GDM1 (cell line): Measurements from ENCODE around the gene SLC10A7.

Source experiments
- DNase-seq: peaks from one replicate; lab custom pipeline; 2025; lab: John Stamatoyannopoulos, UW

Gene SLC10A7

DNA sequence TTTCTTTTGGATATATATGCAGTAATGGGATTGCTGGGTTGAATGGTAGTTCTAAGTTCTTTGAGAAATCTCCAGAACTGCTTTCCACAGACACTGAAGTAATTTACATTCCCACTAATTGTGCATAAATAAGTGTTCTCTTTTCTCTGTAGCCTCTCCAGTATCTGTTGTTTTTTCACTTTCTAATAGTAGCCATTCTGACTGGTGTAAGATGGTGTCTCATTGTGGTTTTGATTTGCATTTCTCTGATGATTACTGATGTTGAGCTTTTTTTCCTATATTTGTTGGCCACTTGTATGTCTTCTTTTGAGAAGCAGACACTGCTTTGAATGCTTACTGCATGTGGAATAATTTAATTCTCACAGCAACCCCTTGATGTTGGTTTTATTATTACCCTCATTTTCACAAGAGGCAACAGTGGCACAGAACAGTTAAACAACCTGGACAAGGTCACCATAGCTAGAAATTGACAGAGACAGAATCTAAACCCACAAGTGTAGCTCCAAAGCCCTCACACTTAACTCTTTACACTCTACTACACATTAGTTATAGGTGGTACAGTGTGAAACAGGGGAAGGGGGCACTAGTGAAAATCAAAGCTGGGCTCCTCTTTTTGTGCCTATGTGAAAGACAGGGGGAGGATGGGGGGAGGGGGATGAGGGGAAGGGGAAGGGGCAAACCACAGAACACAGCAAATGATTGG is 211.3 kb downstream of the SLC10A7 start:
- no peak for DNase-seq

- DNase-seq, result no peak
These were observed 212.8 kb downstream of the SLC10A7 start for GRCh38 chr4:146308951-146309350.

DNA sequence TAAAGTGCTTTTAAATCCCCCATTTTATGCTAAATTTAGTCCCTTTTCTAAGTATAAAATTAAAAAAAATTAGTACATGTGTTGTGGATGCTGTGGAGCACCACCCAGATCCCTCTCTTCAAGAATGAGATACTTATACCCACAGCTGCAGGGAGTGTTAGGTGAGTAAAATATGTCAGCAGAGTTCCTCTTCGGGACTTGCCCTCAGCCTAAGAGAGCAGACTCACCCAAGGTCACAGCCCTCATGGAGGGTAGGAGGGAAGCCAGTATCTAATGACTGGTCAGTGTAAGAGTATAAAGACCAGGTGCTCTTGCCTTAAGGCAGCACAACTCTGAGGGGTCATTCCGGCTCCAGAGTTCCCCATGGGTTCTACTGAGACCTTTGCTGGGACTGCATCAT is 218.9 kb downstream of the SLC10A7 start:
- no peak for DNase-seq

DNA sequence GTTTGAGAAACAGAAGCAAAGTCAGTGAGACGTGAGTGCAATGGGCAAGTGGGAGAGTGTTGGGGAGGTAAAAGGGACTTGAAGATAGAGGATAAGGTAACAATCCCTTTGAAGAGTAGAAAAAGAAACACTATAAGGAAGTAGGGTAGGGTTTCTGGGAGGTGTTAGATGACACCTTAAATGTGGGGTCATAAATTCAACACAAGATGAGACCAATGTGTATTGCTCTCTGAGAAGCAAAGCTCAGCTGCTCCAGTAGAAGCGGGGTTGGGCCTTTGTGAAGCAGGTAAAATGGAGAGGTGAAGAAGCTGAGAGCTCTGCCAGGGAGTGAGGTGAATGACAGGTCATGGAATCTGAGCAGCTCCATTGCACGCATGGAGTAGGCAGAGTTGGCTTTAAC is 222.1 kb downstream of the SLC10A7 start:
- DNase-seq, result no peak

- DNase-seq, result no peak
These were observed 227.0 kb downstream of the SLC10A7 start for GRCh38 chr4:146294776-146295175.

DNA sequence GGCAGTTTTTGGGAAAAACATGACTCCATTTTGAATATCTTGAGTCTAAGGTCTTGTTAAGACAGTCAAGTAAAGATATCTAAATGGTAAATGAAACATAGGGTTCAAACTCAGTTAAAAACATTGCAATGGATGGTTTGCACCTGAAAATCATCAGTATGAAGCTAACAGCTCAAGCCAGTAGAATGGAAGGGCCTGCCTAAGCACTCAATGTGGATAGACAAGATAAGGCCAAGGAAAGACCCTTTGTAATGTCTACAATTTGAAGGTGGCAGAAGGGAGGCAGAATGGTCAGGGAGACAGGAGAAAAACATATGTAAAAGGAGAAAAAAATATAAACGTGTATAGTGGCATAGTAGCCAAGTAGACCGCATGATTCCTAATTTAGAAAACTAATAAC is 229.2 kb downstream of the SLC10A7 start:
- DNase-seq, result no peak

DNA sequence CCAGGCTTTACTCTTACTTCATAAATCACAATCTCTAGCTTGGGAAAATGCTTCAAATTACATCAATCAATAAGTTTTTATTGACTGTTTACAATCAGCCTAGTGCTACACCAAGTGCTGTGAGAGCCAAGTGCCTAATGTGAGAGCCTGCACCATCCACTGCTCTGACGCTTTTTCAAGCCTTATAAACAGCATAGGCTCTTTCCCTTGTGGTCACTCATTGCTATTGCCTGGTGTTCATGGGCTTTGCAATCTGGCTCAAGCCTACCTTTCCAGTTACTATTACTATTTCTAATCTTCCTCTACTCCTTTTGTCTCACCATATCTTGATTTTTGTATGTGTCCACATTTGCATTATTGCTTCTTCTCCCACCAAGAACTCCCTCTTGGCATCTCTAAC is 230.4 kb downstream of the SLC10A7 start:
- no peak for DNase-seq

DNA sequence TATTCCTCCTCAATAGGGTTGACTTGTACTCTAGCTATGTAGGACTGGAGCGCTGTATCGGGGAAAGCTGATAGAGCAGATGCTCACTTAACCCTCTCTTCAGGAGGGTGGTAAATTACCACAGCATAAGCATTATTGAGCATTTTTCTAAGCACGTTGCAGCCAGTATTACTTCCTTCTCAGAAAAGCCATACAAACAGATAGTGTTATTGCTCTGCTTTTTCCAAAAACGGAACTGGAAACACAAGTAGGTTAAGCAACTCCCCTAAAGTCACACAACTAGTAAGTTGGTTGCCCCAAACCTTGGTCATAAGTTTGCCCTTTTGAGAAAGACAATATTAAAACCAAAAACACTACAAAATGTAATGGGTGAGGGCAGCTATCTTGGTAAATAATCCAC is 233.5 kb downstream of the SLC10A7 start:
- DNase-seq, result no peak

- no peak for DNase-seq
These were observed 236.7 kb downstream of the SLC10A7 start for GRCh38 chr4:146285037-146285436.

- no peak for DNase-seq
These were observed 237.7 kb downstream of the SLC10A7 start for GRCh38 chr4:146283758-146284651.

DNA sequence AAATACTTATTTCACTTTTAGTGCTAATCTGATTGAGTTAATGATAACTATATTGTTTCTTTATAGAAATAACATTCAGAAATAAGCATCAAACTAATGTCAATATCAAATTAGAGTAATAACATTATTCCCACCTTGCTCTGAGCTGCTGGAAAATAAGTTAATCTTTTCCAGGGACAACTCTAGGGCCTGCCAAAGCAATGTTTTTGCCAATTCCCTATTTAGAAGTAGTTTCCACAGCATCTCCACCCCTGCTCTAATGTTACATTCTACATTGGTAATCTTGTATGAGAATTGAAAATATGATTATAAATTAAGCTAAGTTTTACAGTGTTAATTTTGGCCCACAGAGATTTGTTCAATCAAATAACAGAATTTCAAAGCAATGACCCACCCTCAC is 239.1 kb downstream of the SLC10A7 start:
- DNase-seq, result no peak

DNA sequence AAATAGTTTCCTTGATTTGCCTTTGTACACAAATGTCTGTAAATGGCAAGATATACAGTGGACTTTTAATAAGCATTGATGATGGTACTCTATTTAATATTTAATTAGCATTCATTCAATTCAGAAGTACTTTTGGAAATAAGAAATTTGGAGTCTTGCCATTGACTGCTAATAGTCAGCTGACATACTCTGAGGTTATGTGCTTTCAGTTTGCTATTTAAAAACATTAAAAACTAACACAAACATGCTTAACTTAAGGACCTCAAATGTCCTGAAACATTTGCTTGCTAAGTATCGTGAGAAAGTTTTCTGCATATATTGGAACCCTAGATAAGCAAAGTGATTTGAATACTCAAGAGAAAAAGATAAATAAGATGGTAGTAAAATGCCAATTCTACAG is 242.8 kb downstream of the SLC10A7 start:
- DNase-seq, result no peak

DNA sequence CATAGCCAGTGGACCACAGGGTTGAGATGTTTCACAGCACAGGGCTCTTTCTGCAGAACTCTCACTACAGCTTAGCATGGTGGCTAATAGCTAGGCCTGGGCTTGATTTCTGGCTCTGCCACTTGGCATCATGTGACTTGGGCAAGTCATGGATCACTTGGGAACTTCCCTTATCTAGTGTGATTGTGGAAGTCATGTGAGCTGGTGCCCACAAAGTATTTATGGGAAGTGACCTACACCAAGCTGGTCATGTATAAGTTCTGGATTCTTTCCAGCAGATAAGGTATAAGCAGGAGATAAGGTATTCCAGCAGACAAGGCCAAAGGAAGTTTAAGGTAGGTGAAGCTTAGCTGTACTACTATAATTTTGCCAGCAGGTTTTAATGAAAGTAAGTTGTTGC is 246.4 kb downstream of the SLC10A7 start:
- DNase-seq, result no peak

DNA sequence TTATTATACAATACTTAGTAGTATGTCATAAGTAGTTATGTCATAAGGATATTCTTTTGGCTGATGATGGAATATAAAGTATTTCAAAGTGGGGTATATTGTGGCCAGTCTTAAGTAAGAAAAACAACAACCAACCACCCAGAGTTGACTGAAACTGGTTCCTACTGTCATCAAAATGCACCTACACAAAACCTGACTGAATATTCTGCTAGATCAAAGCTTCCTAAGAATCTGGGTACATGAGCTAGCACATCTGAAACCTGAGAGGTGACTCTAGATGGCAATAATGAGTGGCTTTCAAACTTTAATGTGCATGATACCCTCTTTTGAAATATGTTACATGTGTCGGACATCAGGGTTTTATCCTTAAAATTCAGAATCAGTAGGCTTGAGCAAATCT is 247.0 kb downstream of the SLC10A7 start:
- DNase-seq, result no peak

- no peak for DNase-seq
These were observed 248.4 kb downstream of the SLC10A7 start for GRCh38 chr4:146273204-146273901.

DNA sequence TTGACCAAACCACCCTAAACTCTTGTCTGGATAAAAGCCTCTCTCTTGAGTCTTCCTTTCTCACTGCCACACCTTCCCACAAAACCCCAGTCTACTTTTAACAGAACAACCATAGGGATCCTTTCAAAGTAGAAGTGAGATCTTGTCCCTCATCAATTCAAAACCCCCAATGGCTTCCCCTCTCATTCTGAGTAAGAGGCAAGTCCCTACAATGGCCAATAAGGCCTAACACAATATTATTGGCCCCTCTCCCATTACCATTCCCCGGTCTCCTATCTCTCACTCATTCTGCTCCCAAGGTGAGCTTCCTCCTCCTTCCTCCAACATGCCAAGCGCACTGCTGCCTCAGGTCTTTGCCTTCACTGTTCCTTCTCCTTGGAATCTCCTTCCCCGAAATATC is 250.3 kb downstream of the SLC10A7 start:
- DNase-seq, result no peak

DNA sequence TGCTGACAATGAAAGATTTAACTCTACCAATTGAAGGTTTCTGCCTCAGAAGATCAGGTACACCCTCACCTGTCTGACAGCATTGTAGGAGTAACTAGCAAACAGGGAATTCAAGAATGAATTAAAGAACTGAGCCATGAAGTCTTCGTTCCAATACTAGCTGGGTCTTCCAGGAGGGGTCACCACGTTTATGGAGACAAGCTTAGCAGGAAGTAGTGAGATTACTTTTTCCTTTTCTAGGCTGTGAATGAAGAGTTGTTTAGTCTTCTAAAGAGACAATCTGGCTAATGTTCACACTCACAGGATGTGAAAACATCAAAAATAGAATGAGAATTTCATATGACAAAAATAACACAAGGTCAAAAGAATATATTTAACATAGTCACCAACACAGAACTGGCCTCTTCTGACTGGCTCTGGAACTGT is 252.5 kb downstream of the SLC10A7 start:
- no peak for DNase-seq

- DNase-seq, result no peak
These were observed 253.9 kb downstream of the SLC10A7 start for GRCh38 chr4:146267826-146268225.

- no peak for DNase-seq
These were observed 255.7 kb downstream of the SLC10A7 start for GRCh38 chr4:146265950-146266490.

DNA sequence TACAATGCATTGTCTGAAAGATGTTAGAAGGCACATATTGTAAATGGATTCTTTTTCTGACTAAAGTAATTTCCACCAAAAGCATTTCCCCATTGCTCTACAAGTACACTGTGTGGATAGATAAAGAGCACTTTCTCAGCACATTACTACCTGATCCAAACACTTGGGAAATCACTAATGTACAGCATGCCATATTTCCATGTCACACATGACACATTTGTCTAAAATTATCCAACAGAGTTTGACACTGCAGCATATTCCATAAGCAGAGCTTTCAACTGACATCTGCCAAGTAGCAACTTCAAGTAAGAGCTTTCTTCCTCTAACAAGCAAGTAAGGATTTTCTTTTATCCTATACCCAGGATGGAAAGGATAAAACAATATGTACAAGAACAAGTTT is 257.9 kb downstream of the SLC10A7 start:
- no peak for DNase-seq

GRCh38 chr4:146261041-146261440 is 260.7 kb downstream of the SLC10A7 start:
- DNase-seq, result no peak

DNA sequence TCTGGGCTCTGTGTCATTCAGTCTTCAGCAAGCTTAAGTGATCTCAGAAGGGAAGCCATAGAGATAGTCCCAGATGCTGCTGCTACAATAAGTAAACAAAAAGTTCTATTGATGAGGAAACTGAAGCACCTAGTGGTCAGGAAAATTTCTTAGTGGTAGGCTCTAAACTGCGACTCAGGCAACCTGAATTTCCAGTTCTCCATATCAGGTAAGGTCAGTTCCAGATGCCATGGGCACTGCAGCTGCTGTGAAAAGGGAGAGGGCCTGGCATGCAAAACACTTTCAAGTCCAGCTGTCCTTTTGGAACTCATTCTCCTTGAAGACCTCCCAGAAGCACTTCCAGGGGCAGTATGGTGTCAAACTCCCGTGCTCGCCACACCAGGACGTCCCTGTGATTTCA is 261.2 kb downstream of the SLC10A7 start:
- DNase-seq, result no peak

- no peak for DNase-seq
These were observed 264.2 kb downstream of the SLC10A7 start for GRCh38 chr4:146257511-146257910.
